ENCODE measurements around the gene JAK1.
A peak's percentile ranks its signal among the peaks of the same experiment; 100 is the strongest.

JAK1 gene

DNA sequence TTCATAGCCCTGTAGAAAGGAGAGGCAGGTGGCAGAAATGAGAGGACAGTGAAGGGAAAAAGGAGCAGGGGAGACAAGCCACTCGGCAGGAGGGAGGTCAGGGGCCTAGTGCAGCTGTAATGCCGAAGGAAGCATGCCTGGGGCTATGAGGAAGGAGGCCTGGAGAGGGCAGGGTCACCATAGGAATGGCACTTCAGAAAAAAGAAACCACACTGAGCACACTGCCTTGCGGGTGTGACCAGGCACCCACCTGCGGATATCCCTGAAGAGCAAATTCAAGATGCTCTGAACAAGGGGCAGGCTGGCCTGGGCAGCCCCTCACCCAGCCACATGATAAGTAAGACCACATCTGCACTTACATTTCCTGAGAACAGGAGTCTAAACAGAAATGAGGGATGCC lies 104.7 kb downstream of the JAK1 start:
- no peak overlapping the region for H3K4me3 ChIP-seq (ENCODE audit: low read depth, low read length)

DNA sequence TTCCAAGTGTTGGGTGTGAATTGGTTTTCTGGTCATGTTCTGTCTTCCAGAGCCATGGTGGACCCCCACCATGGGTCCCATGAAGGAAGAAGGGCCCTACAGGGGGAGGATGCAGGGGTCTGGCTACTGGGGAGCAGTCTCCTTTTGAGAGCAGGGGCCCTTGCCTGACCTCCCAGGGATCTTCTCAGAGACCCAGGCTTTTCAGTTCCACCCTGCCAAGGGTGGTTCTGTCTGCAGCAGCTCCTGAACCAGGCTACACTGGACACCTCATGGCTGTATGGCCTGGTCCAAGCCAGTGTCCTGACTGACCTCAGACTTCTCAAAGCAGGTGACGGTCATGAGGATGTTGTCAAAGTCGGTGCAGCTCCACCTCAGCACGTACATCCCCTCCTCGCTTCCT lies 109.0 kb downstream of the JAK1 start:
- TF ChIP-seq, protein P1, sequence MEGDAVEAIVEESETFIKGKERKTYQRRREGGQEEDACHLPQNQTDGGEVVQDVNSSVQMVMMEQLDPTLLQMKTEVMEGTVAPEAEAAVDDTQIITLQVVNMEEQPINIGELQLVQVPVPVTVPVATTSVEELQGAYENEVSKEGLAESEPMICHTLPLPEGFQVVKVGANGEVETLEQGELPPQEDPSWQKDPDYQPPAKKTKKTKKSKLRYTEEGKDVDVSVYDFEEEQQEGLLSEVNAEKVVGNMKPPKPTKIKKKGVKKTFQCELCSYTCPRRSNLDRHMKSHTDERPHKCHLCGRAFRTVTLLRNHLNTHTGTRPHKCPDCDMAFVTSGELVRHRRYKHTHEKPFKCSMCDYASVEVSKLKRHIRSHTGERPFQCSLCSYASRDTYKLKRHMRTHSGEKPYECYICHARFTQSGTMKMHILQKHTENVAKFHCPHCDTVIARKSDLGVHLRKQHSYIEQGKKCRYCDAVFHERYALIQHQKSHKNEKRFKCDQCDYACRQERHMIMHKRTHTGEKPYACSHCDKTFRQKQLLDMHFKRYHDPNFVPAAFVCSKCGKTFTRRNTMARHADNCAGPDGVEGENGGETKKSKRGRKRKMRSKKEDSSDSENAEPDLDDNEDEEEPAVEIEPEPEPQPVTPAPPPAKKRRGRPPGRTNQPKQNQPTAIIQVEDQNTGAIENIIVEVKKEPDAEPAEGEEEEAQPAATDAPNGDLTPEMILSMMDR (IDR thresholded peaks at IDR 0.05; ENCODE audit: low read depth, low read length): no peak
- H3K4me3 ChIP-seq (ENCODE audit: low read depth, low read length): no peak overlapping the region

More for the DNA sequence above, 104.7 kb downstream of the JAK1 start:
- TF ChIP-seq, protein P1 (IDR thresholded peaks at IDR 0.05; ENCODE audit: low read depth, low read length): peak; percentile 26; the same call in 1 of the 2 replicates

DNA sequence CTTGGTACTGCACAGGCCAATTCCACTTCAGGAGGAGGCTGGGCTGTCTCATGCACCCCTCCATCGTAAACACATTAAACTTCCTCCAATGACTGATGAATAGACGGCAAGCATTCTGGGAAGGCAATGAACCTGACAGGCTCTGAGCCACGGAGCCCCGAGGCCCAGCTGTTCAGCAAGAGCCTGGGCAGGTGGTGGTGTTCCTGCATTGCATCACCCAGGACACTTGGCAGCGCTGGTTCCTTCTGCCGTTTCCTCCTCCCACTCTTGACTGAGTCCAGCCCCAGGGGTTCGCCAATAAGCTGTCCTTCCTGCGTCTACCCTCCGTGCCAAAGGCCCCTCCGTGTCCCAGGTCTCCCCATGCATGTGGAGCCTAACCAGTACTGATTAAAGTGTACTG lies 109.8 kb downstream of the JAK1 start:
- TF ChIP-seq, protein P1 (IDR thresholded peaks at IDR 0.05; ENCODE audit: low read depth, low read length): no peak
- H3K4me3 ChIP-seq (ENCODE audit: low read depth, low read length): no peak overlapping the region

DNA sequence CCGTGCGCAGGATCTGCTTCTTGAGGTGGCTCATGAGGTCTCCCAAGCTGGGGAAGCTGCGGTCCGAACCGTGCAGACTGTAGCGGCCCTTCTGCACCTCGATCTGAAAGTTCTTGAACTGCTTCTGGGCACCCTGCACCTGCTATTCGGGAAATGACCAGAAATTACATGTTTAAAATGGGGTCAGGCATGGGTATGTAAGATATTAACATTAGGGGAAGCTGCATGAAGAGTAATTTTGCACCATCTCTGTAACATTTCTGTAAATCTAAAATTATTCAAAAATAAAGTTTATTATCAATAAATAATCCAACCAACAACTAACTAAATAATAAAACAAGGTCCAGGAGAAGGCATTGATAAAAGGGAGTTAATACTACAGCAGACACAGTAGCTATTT lies 110.8 kb downstream of the JAK1 start:
- TF ChIP-seq, protein P1 (IDR thresholded peaks at IDR 0.05; ENCODE audit: low read depth, low read length): no peak
- H3K4me3 ChIP-seq (ENCODE audit: low read depth, low read length): no peak overlapping the region

DNA sequence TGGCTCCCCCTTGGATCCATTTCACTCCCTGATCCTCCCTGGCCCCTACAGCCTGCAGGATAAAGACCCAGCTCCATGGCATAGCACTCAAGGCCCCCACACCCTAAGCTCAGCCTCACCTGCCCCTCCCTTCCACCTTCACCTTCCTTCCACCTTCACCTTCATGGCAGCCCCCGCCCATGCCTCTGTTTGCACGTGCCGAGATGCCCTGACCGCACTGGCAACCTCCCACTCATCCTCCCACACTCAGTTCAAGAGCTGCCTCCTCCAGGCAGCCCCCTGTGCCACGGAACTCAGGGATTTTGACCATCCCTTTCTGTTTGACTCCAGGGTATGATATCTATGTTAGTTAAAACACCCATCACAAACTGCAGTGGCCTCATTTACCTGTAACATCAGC lies 111.7 kb downstream of the JAK1 start:
- TF ChIP-seq, protein P1 (IDR thresholded peaks at IDR 0.05; ENCODE audit: low read depth, low read length): no peak
- H3K4me3 ChIP-seq (ENCODE audit: low read depth, low read length): no peak overlapping the region

DNA sequence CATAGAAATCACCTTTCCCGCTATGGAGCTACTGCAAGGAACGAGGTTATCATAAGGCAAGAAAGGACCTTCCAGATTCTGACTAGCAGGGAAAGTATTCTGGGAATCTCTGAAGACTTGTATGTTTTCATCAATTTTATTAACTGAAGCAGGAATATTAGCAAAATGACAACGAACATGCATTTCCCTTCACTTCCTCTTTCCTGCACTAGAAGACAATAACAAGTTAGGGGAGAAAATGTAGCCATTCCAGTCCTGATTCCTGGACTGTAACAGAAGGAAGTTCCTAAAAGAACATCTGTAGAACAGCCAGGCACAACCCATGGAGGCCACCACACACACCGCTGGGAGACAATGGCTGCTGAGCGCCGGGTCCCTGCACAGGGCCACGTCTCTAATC lies 114.7 kb downstream of the JAK1 start:
- H3K4me3 ChIP-seq (ENCODE audit: low read depth, low read length): no peak overlapping the region
- TF ChIP-seq, protein P1 (IDR thresholded peaks at IDR 0.05; ENCODE audit: low read depth, low read length): no peak

DNA sequence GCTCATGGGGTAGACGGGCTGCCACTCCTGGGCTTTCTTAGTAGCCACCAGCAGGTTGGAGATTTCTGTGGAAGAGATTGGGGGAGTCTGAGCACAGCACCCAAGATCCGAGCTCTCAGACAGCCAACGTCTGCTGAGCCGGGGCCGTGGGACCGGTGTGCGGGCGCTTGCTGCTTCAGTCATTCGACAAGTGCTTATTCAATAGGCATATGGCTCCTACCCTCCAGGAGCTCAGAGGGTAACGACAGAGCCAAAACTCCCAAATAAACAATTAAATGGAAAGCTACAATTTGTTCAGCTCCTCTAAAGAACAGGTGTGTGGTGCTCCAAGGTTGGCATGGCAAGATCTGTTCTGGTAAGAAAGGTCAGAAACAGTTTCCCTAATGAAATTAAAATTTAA lies 115.5 kb downstream of the JAK1 start:
- TF ChIP-seq, protein P1 (IDR thresholded peaks at IDR 0.05; ENCODE audit: low read depth, low read length): no peak

More for the DNA sequence above, 115.5 kb downstream of the JAK1 start:
- no peak overlapping the region for H3K4me3 ChIP-seq (ENCODE audit: low read depth, low read length)
